GM18499 (cell line): ENCODE results near the gene FAM186B.

Experiments used
- ATAC-seq: cut with Tn5 transposase; IDR thresholded peaks from one replicate; pipeline ENCODE4 v1.9.1; 2021; ENCODE audit warnings: moderate number of reproducible peaks; ENCODE audit not compliant: insufficient read depth, unreplicated experiment

The FAM186B gene

GRCh38 chr12:49578471-49579112 is 26.8 kb downstream of the FAM186B start:
- no peak for ATAC-seq

GRCh38 chr12:49577589-49578315 is 27.7 kb downstream of the FAM186B start:
- no peak for ATAC-seq

GRCh38 chr12:49568442-49569162 is 36.8 kb downstream of the FAM186B start:
- no peak for ATAC-seq

- ATAC-seq = peak; percentile 64
Measured at GRCh38 chr12:49567611-49568441, 37.6 kb downstream of the FAM186B start, which contains the start of gene MCRS1. TSS of gene MCRS1 (minus strand) at chr12:49568142. CDS start at chr12:49566731, 1,411 bp downstream.

- peak; percentile 7 for ATAC-seq
Measured at GRCh38 chr12:49567302-49567610, 38.2 kb downstream of the FAM186B start.

- ATAC-seq = no peak
Measured at GRCh38 chr12:49566361-49566760, 39.1 kb downstream of the FAM186B start.

- no peak for ATAC-seq
Measured at GRCh38 chr12:49565406-49566265, 39.8 kb downstream of the FAM186B start.

GRCh38 chr12:49564686-49565405 is 40.6 kb downstream of the FAM186B start:
- ATAC-seq = no peak

- no peak for ATAC-seq
Measured at GRCh38 chr12:49563951-49564685, 41.3 kb downstream of the FAM186B start.

- no peak for ATAC-seq
Measured at GRCh38 chr12:49562831-49563230, 42.6 kb downstream of the FAM186B start.

GRCh38 chr12:49562233-49562632 is 43.2 kb downstream of the FAM186B start:
- no peak for ATAC-seq

GRCh38 chr12:49560695-49561094 is 44.7 kb downstream of the FAM186B start:
- ATAC-seq = no peak

- no peak for ATAC-seq
Measured at GRCh38 chr12:49559011-49559675, 46.3 kb downstream of the FAM186B start.

- ATAC-seq = no peak
Measured at GRCh38 chr12:49558526-49558925, 46.9 kb downstream of the FAM186B start.

- no peak for ATAC-seq
Measured at GRCh38 chr12:49557917-49558215, 47.6 kb downstream of the FAM186B start.

- ATAC-seq = no peak
Measured at GRCh38 chr12:49557187-49557916, 48.1 kb downstream of the FAM186B start.
